IMR-90 (cell line): ENCODE data around the gene KIF13A. TPM values are rescaled to one million over a fixed set of nuclear protein-coding genes. Genes with fewer than 3 reads are reported as not detected.
"Not testable (repeated sequence)": the region's sequence is repeated elsewhere in the genome, so short reads cannot be mapped to it uniquely, and the experiment has no call there.

ENCODE experiments used
- ATAC-seq: fragments of 200-7000 bp; cut with Tn5 transposase; 2 replicates; pipeline ENCODE4 v1.9.1; 2020; ENCODE audit warnings: low read depth, mild to moderate bottlenecking, moderate library complexity
- BruUV-seq: library from RNA; stranded (reverse); fragments of 400-500 nt; replicated peaks from 2 replicates; lab custom pipeline; 2021; lab: Mats Ljungman, UMichigan
- CTCF ChIA-PET: fragments of 300-600 bp; formaldehyde crosslinking; extraction: SDS; loops from one replicate; lab custom pipeline; 2021; ENCODE audit warnings: antibody characterized with exemption; lab: Yijun Ruan, JAX
- POLR2A ChIA-PET: fragments of 300-600 bp; sonication (Branson Sonifier 250); formaldehyde crosslinking; loops from one replicate; lab custom pipeline; 2022; ENCODE audit warnings: antibody characterized with exemption; ENCODE audit not compliant: unreplicated experiment; lab: Charles Lee
- DNase-seq: peaks from one replicate; pipeline ENCODE4 v3.0.0; 2013
- H2AFZ ChIP-seq: replicated peaks from 2 replicates; pipeline ENCODE3; 2013; ENCODE audit warnings: low read length, mild to moderate bottlenecking; ENCODE audit not compliant: poor library complexity
- H2AK5ac ChIP-seq: 2 replicates; pipeline ENCODE4 v1.6.1; 2013; ENCODE audit warnings: low read depth, low read length, inconsistent platforms
- H2AK9ac ChIP-seq: replicated peaks from 2 replicates; pipeline ENCODE3; 2013; ENCODE audit warnings: mild to moderate bottlenecking, low read depth, low read length, moderate library complexity; ENCODE audit not compliant: poor library complexity
- H2BK120ac ChIP-seq: 2 replicates; pipeline ENCODE4 v1.6.1; 2013; ENCODE audit warnings: low read depth, low read length, inconsistent platforms
- H2BK15ac ChIP-seq: 3 replicates; pipeline ENCODE4 v1.6.1; 2013; ENCODE audit warnings: low read depth, low read length, inconsistent platforms
- H2BK20ac ChIP-seq: 2 replicates; pipeline ENCODE4 v1.6.1; 2013; ENCODE audit warnings: low read depth, mild to moderate bottlenecking, inconsistent platforms, low read length, moderate library complexity
- H2BK5ac ChIP-seq: 2 replicates; pipeline ENCODE4 v1.6.1; 2013; ENCODE audit warnings: mild to moderate bottlenecking, low read depth, low read length, inconsistent platforms; ENCODE audit not compliant: poor library complexity, severe bottlenecking
- H3K14ac ChIP-seq: replicated peaks from 2 replicates; pipeline ENCODE4 v1.6.1; 2013; ENCODE audit warnings: low read depth, low read length, inconsistent platforms
- H3K18ac ChIP-seq: 2 replicates; pipeline ENCODE4 v1.6.1; 2013; ENCODE audit warnings: low read depth, low read length, control low read depth
- H3K23ac ChIP-seq: 2 replicates; pipeline ENCODE4 v1.6.1; 2013; ENCODE audit warnings: low read depth, low read length, inconsistent platforms
- H3K27ac ChIP-seq: 2 replicates; pipeline ENCODE4 v1.5.1; 2013; ENCODE audit warnings: mild to moderate bottlenecking, control low read depth, low read length; ENCODE audit not compliant: insufficient read depth
- H3K27me3 ChIP-seq: 2 replicates; pipeline ENCODE4 v1.6.1; 2013; ENCODE audit warnings: low read length; ENCODE audit not compliant: control insufficient read depth, insufficient read depth
- H3K36me3 ChIP-seq: 2 replicates; pipeline ENCODE4 v1.6.1; 2013; ENCODE audit warnings: low read length, mixed read lengths; ENCODE audit not compliant: control insufficient read depth, insufficient read depth
- H3K4ac ChIP-seq: 2 replicates; pipeline ENCODE4 v1.6.1; 2013; ENCODE audit warnings: low read depth, low read length, inconsistent platforms
- H3K4me1 ChIP-seq: 2 replicates; pipeline ENCODE4 v1.6.1; 2013; ENCODE audit warnings: low read length, mixed read lengths; ENCODE audit not compliant: control insufficient read depth, insufficient read depth
- H3K4me2 ChIP-seq: 2 replicates; pipeline ENCODE4 v1.6.1; 2013; ENCODE audit warnings: low read depth, mild to moderate bottlenecking, control low read depth, low read length, moderate library complexity
- H3K4me3 ChIP-seq: 2 replicates; pipeline ENCODE4 v1.5.1; 2013; ENCODE audit warnings: low read depth, mild to moderate bottlenecking, control low read depth, low read length, moderate library complexity; ENCODE audit not compliant: insufficient read depth
- H3K56ac ChIP-seq: 2 replicates; pipeline ENCODE4 v1.6.1; 2013; ENCODE audit warnings: low read length, inconsistent platforms; ENCODE audit not compliant: insufficient read depth; ENCODE audit errors: extremely low read depth
- H3K79me1 ChIP-seq, 2 experiments: 2 replicates each; pipeline ENCODE4 v1.6.1; 2013; ENCODE audit warnings: low read length in 2 of 2, inconsistent platforms in 1 of 2, low read depth in 1 of 2
- H3K9ac ChIP-seq: 2 replicates; pipeline ENCODE4 v1.6.1; 2013; ENCODE audit warnings: low read depth, low read length, control low read depth
- H3K9me1 ChIP-seq: 2 replicates; pipeline ENCODE4 v1.6.1; 2013; ENCODE audit warnings: low read length, inconsistent platforms; ENCODE audit not compliant: insufficient read depth
- H3K9me3 ChIP-seq: 2 replicates; pipeline ENCODE4 v1.6.1; 2013; ENCODE audit warnings: low read length; ENCODE audit not compliant: control insufficient read depth, insufficient read depth
- H4K20me1 ChIP-seq: 2 replicates; pipeline ENCODE4 v1.6.1; 2013; ENCODE audit warnings: low read length, inconsistent platforms; ENCODE audit not compliant: insufficient read depth
- H4K5ac ChIP-seq: 2 replicates; pipeline ENCODE4 v1.6.1; 2013; ENCODE audit warnings: mild to moderate bottlenecking, low read depth, low read length, control low read depth
- H4K8ac ChIP-seq, 2 experiments: 2 replicates each; pipeline ENCODE4 v1.6.1; 2013; ENCODE audit warnings: low read depth in 2 of 2, low read length in 2 of 2, control low read depth in 1 of 2, inconsistent platforms in 1 of 2
- H4K91ac ChIP-seq: 2 replicates; pipeline ENCODE4 v1.6.1; 2013; ENCODE audit warnings: low read depth, low read length, inconsistent platforms; ENCODE audit not compliant: insufficient read depth
- WGBS, 2 experiments: methylation state at CpG; one replicate each; pipeline versions ENCODE4 v1.1.5 to v1.1.7; 2013; ENCODE audit warnings: missing lambda C conversion rate in 2 of 2; ENCODE audit not compliant: insufficient read length in 1 of 2; ENCODE audit errors: extremely low coverage in 2 of 2; 5-methylcytosine and 5-hydroxymethylcytosine counted together
- dilution Hi-C: fragments of 300-500 bp; cut with HindIII; formaldehyde crosslinking; loops from one replicate; pipeline ENCODE4 v1.14.3; 2018; ENCODE audit warnings: low sequenced_read_pairs; ENCODE audit not compliant: unreplicated experiment
- in situ Hi-C: fragments of 300-500 bp; cut with MboI; formaldehyde crosslinking; loops from 3 replicates; pipeline ENCODE4 v1.14.3; 2019; ENCODE audit warnings: low sequenced_read_pairs, inconsistent platforms, mixed read lengths
- intact Hi-C: fragments of 100-400 bp; cut with micrococcal nuclease; formaldehyde crosslinking; loops from 2 replicates; pipeline ENCODE4 v1.10.0; 2022
- polyA plus RNA-seq, 3 experiments: library from polyadenylated mRNA; depleted of rRNA; stranded (reverse); fragments of >200 nt; gene quantifications; 2 replicates each; pipeline ENCODE4 v1.2.3, GENCODE V29; 2012; ENCODE audit warnings: low replicate concordance in 1 of 3
- total RNA-seq: library from RNA; depleted of rRNA; stranded (reverse); fragments of >200 nt; gene quantifications from 2 replicates; pipeline ENCODE4 v1.2.3, GENCODE V29; 2012

KIF13A gene
- total and polyA plus RNA-seq, 2 of the 4 experiments (the other 2 are of a cell fraction) = 23.3 to 51.8 TPM

DNA sequence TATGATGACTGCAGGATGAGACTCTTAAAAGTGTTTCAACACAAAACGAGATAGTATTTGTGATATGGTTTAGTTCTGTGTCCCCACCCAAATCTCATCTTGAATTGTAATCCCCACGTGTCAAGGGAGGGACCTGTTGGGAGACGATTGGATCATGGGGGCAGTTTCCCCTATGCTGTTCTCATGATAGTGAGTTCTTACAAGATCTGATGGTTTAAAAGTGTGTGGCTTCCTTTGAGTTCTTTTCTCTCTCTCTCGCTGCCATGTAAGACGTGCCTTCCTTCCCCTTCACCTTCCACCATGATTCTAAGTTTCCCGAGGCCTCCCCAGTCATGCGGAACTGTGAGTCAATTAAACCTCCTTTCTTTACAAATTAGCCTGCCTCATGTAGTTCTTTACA is 130.2 kb downstream of the KIF13A start:
- H3K36me3 ChIP-seq, DNase-seq, H2BK120ac ChIP-seq, H3K4me2 ChIP-seq, H2BK20ac ChIP-seq, H3K4me1 ChIP-seq, H3K9ac ChIP-seq, H4K20me1 ChIP-seq, H4K5ac ChIP-seq, H3K23ac ChIP-seq, H3K56ac ChIP-seq, H4K91ac ChIP-seq, H3K9me1 ChIP-seq, H3K9me3 ChIP-seq, POLR2A ChIA-PET, H3K27me3 ChIP-seq, dilution Hi-C loops, H2AK9ac ChIP-seq, H2AFZ ChIP-seq, H4K8ac ChIP-seq, ATAC-seq, H3K4ac ChIP-seq, H3K27ac ChIP-seq, H2BK5ac ChIP-seq, BruUV-seq, H2AK5ac ChIP-seq, H2BK15ac ChIP-seq, H3K14ac ChIP-seq, H3K4me3 ChIP-seq, CTCF ChIA-PET, H3K18ac ChIP-seq, in situ Hi-C loops: not testable (repeated sequence)
- 96% methylated on average over 4 of the region's 7 CpGs; no CpG with 5 or more reads in 1 of the 2 experiments for WGBS, 2 experiments
- intact Hi-C loops = loop anchor here (10.0 kb wide), 1 partner anchor 388 kb away; no protein-coding TSS in a partner anchor
- peaks cover 18 to 54% of the 10 kb centered on the region in 2 experiments; a peak in 3 of 4 replicates for H3K79me1 ChIP-seq
